Measurements from ENCODE around the gene INHBE.

INHBE gene

GRCh38 chr12:57461276-57461916, 6.3 kb downstream of the INHBE start:
- peak; percentile 63 for DNase-seq (ENCODE audit: low spot score)

- DNase-seq (ENCODE audit: low spot score) = no peak
Measured at GRCh38 chr12:57461917-57462250, 6.8 kb downstream of the INHBE start.

GRCh38 chr12:57462251-57462911, 7.3 kb downstream of the INHBE start:
- peak; percentile 92 for DNase-seq (ENCODE audit: low spot score)

- DNase-seq (ENCODE audit: low spot score) = no peak
Measured at GRCh38 chr12:57462912-57463253, 7.8 kb downstream of the INHBE start.

- no peak for DNase-seq (ENCODE audit: low spot score)
Measured at GRCh38 chr12:57464569-57464968, 9.5 kb downstream of the INHBE start.

- DNase-seq (ENCODE audit: low spot score) = no peak
Measured at GRCh38 chr12:57465030-57465746, 10.1 kb downstream of the INHBE start.

GRCh38 chr12:57465747-57466505, 10.8 kb downstream of the INHBE start:
- DNase-seq (ENCODE audit: low spot score) = no peak

- DNase-seq (ENCODE audit: low spot score) = no peak
Measured at GRCh38 chr12:57467212-57467874, 12.2 kb downstream of the INHBE start.

GRCh38 chr12:57467915-57468314, 12.8 kb downstream of the INHBE start:
- DNase-seq (ENCODE audit: low spot score) = no peak

GRCh38 chr12:57469296-57470164, 14.4 kb downstream of the INHBE start:
- no peak for DNase-seq (ENCODE audit: low spot score)

GRCh38 chr12:57470286-57470969, 15.3 kb downstream of the INHBE start:
- DNase-seq (ENCODE audit: low spot score) = no peak

- no peak for DNase-seq (ENCODE audit: low spot score)
Measured at GRCh38 chr12:57470970-57471656, 16.0 kb downstream of the INHBE start.

GRCh38 chr12:57471661-57472060, 16.6 kb downstream of the INHBE start:
- DNase-seq (ENCODE audit: low spot score) = no peak

- no peak for DNase-seq (ENCODE audit: low spot score)
Measured at GRCh38 chr12:57472391-57472790, 17.3 kb downstream of the INHBE start.

GRCh38 chr12:57473392-57473791, 18.3 kb downstream of the INHBE start:
- no peak for DNase-seq (ENCODE audit: low spot score)

- DNase-seq (ENCODE audit: low spot score) = no peak
Measured at GRCh38 chr12:57473886-57474285, 18.8 kb downstream of the INHBE start.

GRCh38 chr12:57474430-57474829, 19.3 kb downstream of the INHBE start:
- no peak for DNase-seq (ENCODE audit: low spot score)

- DNase-seq (ENCODE audit: low spot score) = no peak
Measured at GRCh38 chr12:57474862-57475261, 19.8 kb downstream of the INHBE start.

GRCh38 chr12:57475271-57476161, 20.4 kb downstream of the INHBE start:
- DNase-seq (ENCODE audit: low spot score) = no peak
